SK-N-SH treated with all-trans-retinoic acid at 6 μM for 48 hours (cell line): Measurements from ENCODE around the gene OR13C2.

ENCODE experiments used
- ARNTL ChIP-seq: fragments of 450-650 bp; formaldehyde crosslinking; IDR thresholded peaks from 2 replicates; pipeline ENCODE4 v1.5.0; 2020; ENCODE audit warnings: low read depth, mild to moderate bottlenecking, moderate library complexity, borderline replicate concordance
- BACH2 ChIP-seq: fragments of 250-450 bp; sonication (Bioruptor Pico); IDR thresholded peaks from 2 replicates; pipeline ENCODE4 v1.9.0; 2021; ENCODE audit warnings: mild to moderate bottlenecking, borderline replicate concordance
- CSDC2 ChIP-seq: fragments of 250-450 bp; sonication (Bioruptor Pico); IDR thresholded peaks from 2 replicates; pipeline ENCODE4 v1.5.0; 2020; ENCODE audit warnings: mild to moderate bottlenecking, moderate library complexity
- ESRRG ChIP-seq: fragments of 250-450 bp; sonication (Bioruptor Pico); IDR thresholded peaks from 2 replicates; pipeline ENCODE4 v1.6.1; 2021; ENCODE audit warnings: mild to moderate bottlenecking
- ISL1 ChIP-seq: fragments of 250-450 bp; sonication (Bioruptor Pico); IDR thresholded peaks from 2 replicates; pipeline ENCODE4 v2.1.2; 2022; ENCODE audit warnings: mild to moderate bottlenecking, moderate library complexity
- OSR1 ChIP-seq: fragments of 250-450 bp; sonication (Bioruptor Pico); IDR thresholded peaks from 2 replicates; pipeline ENCODE4 v1.8.0; 2022; ENCODE audit warnings: moderate library complexity, mild to moderate bottlenecking, inconsistent platforms
- PATZ1 ChIP-seq: fragments of 250-450 bp; sonication (Bioruptor Pico); IDR thresholded peaks from 2 replicates; pipeline ENCODE4 v1.8.0; 2020; ENCODE audit warnings: mild to moderate bottlenecking, moderate library complexity, borderline replicate concordance
- POU6F1 ChIP-seq: fragments of 250-450 bp; sonication (Bioruptor Pico); IDR thresholded peaks from 2 replicates; pipeline ENCODE4 v1.8.0; 2021; ENCODE audit warnings: low read depth, mild to moderate bottlenecking, moderate library complexity, borderline replicate concordance
- PPARA ChIP-seq: fragments of 250-450 bp; sonication (Bioruptor Pico); IDR thresholded peaks from 2 replicates; pipeline ENCODE4 v1.5.0; 2020; ENCODE audit warnings: mild to moderate bottlenecking, borderline replicate concordance
- RARB ChIP-seq: fragments of 250-450 bp; sonication (Bioruptor Pico); IDR thresholded peaks from 2 replicates; pipeline ENCODE4 v1.8.0; 2021; ENCODE audit warnings: mild to moderate bottlenecking, moderate library complexity
- TCF4 ChIP-seq: fragments of 250-450 bp; sonication (Bioruptor Pico); IDR thresholded peaks from 2 replicates; pipeline ENCODE4 v1.8.0; 2021; ENCODE audit warnings: mild to moderate bottlenecking, moderate library complexity, borderline replicate concordance
- ZC3H10 ChIP-seq: fragments of 250-450 bp; sonication (Bioruptor Pico); IDR thresholded peaks from 2 replicates; pipeline ENCODE4 v1.5.1; 2021; ENCODE audit warnings: mild to moderate bottlenecking, moderate library complexity
- ZFP3 ChIP-seq: fragments of 250-450 bp; sonication (Bioruptor Pico); IDR thresholded peaks from 2 replicates; pipeline ENCODE4 v1.5.0; 2020; ENCODE audit warnings: mild to moderate bottlenecking, moderate library complexity

DNA sequence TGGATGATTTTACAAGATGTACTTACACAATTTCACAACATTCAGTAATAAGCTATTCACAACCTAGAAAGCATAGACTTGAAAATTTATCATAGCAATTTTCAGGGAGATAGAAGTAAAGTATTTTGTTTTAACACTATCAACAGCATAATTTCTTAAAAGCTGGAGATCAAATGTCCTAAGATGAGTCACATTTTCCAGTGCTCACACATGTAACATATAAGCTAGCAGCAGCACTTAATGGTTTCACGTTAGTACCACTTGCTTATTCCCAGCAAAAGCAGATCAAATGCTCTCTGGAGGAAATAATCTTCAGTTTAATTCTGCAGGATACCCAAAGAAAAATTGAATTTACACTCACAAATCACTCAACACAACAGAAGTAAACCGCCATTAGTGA lies 30.0 kb downstream of the OR13C2 start:
- TF ChIP-seq ZC3H10 (no peak), ISL1 (no peak), ESRRG (no peak), PATZ1 (no peak), RARB (CRISPR knock-in tag) (no peak), TCF4 (no peak), ZFP3 (CRISPR knock-in tag) (no peak), PPARA (CRISPR knock-in tag) (no peak), BACH2 (CRISPR knock-in tag) (no peak), ARNTL (CRISPR knock-in tag) (no peak), POU6F1 (CRISPR knock-in tag) (no peak), OSR1 (CRISPR knock-in tag) (no peak), CSDC2 (CRISPR knock-in tag) (no peak)
